GM19397 (cell line): ENCODE results near the gene SLC8A2.
"Not testable (repeated sequence)": the region's sequence is repeated elsewhere in the genome, so short reads cannot be mapped to it uniquely, and the experiment has no call there.

Experiments
- ATAC-seq: cut with Tn5 transposase; IDR thresholded peaks from one replicate; pipeline ENCODE4 v1.9.1; 2021; ENCODE audit warnings: mild to moderate bottlenecking, moderate library complexity; ENCODE audit not compliant: unreplicated experiment

SLC8A2 gene

DNA sequence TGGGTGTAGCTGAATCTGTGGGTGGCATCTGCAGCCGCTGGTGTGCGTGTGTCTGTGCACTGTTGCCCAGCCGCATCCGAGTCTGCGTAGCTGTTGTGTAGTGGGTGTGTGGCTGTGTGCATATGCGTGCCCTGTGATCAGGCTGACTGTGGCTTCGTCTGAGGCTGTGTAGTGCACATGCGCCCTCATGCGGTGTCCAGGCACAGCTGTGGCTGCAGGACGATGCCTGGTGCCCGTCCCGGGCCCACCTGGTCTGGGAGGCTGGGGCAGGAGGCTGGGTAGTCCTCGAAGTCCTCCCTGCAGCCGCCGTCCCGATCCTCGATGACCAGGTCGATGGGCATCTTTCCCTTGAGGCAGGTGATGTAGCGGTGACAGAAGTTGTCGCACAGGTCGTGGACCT lies 57.2 kb downstream of the SLC8A2 start:
- no peak for ATAC-seq

DNA sequence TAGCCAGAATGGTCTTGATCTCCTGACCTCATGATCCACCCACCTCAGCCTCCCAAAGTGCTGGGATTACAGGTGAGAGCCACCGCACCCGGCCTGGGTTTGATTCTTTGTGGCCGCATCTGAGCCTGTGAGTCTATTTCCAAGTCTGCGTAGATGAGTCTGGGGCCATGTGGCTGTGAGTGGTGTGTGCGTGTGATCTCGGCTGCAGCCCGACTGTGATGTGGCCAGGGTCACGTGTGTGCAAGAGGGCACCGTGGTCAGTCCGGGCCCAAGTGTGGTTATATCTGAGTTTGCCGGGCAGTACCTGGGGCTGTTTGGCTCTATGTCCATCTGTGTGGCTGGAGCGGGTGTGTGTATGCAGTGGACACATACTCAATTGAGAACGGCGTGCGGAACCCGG lies 57.8 kb downstream of the SLC8A2 start:
- no peak for ATAC-seq

DNA sequence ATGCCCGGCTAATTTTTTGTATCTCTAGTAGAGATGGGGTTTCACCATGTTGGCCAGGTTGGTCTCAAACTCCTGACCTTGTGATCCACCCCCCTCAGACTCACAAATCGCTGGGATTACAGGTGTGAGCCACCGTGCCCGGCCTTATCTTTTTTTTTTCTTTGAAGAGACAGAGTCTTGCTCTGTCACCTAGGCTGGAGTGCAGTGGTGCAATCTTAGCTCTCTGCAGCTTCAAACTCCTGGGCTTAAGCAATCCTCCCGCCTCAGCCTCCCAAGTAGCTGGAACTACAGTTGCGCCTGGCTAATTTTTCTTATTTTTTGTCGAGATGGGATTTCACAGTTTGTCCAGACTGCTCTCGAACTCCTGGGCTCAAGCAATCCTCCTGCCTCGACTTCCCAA lies 60.0 kb downstream of the SLC8A2 start:
- ATAC-seq: not testable (repeated sequence)

DNA sequence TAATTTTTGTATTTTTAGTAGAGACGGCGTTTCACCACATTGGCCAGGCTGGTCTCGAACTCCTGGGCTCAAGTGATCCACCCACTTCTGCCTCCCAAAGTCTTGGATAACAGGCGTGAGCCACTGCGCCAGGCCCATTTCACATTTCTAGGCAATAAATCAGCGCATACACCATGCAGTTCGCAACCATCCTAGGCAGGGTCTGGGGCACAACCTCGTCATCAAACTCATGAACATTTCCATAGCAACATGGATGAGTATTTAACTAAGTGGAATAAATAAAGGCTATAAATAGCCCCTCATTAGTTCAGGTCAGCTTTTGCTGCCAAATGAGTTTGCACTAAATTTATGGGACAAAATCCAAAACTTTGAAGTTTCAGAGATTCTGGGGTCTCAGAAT lies 60.6 kb downstream of the SLC8A2 start:
- no peak for ATAC-seq

DNA sequence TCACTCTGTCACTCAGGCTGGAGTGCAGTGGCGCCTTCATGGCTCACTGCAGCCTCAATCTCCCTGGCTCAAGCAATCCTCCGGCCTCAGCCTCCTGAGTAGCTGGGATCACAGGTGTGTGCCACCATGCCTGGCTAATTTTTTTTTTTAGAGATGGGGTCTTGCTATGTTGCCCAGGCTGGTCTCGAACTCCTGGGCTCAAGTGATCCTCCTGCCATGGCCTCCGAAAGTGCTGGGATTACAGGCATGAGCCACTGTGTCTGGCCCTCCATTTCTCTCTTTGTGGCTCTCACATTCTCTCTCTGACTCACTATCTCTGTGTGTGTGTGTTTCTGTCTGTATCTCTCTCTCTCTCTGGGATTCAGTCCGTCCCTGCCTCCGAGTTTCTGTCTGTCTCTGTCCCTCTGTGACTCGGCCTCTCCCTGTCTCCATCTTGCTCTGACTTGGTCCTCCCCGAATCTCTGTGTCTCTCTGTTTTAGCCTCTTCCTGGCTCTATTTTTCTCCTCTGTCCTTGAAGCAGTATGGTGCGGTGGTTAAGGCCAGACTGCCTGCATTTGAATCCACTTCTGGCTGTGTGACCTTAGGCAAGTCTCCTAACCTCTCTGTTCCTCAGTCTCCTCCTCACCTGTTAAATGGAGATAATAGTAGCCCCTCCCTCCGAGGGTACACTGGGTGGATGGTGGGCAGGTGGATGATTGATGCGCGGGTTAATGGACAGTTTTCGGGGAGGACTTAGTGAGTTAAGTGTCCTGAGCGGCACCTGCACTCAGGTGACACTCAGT lies 63.3 kb downstream of the SLC8A2 start:
- no peak for ATAC-seq

DNA sequence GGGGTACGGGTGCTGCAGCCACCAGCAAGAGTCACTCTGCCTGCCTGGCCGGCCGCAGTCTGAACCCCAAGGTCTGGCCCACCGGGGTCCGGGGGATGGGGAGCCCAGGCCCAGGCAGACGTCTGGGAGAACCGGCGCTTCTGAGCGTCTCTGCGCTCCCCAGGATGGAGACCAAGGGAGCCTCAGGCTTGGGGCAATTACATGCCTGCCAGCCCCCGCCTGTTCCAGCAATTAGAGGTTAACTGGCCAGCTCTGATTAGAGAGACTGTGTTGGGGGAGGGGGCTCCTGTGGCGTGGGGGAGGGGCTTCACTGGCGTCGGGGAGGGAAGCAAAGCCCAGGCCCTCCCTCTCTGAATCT lies 64.3 kb downstream of the SLC8A2 start:
- ATAC-seq: no peak

DNA sequence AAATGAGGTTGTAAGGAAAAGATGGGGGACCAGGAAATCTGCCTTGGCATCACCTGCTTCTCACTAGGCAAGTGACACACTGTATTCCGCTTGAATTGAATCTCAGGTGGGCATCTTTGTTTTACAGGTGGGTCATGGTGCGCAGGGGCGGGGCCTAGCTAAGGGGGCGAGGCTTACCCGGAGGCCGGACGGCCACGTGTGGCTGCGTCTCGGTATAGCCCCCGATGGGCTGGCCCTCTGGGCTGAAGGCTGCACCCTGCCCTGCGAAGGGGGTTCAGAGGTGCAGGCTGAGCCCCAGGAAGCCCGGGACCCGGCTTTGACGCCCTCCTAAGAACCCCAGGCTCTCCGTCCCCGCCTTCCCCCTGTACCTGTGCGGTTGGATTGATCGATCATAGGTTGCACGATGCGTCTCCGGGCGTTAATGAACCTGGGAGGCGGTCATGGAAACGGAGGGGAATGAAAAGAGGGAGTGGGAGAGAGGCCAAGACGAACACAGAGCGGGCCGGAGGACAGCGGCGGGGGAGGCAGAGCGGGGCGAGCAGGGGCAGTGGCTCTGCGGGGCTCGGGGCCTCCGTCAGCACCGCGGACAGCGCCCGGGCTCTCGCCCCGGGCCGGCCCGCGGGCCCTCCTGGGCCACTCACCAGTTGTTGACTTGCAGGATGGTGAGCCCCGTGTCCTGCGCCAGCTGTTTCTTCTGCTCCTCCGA lies 64.8 kb downstream of the SLC8A2 start:
- ATAC-seq: no peak

DNA sequence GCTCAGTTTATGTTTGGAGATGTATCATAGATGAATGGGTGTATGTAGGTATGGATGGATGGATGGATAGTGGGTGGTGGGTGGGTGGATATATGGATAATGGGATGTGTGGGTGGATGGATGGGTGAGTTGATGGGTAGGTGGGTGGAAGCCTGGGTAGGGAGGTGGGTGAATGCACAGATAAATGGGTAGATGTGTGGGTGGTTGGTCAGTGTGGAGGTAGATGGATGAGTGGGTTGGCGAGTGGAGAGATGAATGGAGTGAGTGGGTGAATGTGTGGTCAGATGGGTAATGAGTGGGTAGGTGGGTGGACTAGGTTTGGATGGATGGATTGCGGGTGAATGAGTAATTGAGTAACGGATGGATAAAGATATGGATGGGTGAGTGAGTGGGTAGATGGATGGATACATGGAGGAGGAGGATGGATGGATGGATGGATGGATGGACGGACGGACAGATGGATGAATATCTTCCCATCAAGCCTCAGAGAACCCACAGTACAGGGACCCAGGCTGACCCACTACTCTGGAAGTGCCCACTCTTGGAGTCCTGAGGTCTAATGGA lies 65.8 kb downstream of the SLC8A2 start:
- ATAC-seq: no peak

DNA sequence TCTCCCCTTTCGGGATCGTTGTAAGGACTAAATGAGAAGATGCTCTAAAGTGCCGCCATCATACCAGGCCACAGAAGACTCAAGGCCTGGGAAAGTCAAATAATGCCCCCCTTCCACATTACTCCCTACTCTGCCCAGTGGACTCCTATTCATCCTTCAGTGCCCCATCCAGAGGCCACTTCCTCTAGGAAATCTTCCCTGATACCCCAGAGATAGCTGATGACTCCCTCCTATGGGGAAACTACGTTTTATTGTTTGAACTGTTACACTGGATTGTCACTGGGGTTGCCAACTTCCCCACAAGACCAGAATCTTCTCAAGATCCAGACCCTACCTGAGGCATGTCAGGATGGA lies 66.5 kb downstream of the SLC8A2 start:
- ATAC-seq: no peak

DNA sequence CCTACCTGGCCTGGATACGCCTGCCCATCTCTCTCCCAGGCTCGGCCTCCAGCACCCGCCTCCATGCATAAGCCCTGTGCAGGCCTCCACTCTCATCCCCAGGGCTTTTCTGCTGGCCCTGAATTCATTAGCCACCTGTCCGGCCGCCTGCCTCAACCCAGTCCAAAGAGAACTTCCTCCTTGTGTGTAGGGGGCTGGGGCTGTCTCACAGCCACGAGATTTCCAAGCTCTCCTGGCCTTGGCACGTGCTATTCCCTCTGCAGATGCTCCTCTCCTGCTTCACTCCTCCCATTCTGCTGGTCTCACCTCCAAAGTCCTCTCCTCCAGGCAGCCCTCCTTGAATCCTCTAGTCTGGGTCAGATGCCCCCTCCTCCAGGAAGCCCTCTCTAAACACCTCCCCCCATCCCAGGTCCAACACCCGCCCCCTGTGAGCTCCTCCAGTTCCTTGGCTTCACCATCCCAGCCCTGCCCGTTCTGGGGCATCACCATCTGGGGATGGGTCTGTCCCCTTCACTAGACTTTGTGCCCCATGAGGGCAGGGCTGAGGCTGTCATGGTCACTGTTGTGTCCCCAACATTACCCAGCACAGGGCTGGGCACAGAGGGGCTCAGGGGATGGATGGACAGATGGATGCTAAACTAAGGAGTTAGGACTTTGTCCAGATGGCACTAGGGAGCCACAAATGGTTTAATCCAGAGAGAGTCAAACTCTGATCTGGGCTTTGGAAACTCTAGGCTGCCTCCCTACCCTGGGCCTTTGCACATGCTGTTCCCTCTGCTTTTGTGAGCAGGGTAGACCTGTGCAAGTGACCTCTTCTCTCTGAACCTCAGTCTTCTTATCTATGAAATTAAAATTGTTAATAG lies 67.1 kb downstream of the SLC8A2 start:
- no peak for ATAC-seq

DNA sequence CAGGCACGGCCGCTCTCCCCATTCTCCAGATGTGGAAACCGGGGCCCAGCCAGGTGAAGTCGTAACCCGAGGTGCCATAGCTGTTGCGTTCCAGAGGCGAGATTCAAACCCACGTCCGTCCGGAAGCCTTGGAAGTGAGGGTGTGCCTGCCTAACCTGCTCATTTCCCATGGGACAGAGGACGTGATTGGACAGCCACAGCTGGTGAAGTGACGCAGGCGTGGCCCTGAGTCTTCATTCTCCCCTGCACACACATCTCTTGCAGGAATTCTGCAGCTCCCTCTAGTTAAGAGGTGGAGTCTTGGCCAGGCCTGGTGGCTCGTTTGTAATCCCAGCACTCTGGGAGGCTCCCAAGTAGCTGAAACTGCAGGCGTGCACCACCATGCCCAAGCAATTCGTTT lies 69.2 kb downstream of the SLC8A2 start:
- ATAC-seq: no peak

DNA sequence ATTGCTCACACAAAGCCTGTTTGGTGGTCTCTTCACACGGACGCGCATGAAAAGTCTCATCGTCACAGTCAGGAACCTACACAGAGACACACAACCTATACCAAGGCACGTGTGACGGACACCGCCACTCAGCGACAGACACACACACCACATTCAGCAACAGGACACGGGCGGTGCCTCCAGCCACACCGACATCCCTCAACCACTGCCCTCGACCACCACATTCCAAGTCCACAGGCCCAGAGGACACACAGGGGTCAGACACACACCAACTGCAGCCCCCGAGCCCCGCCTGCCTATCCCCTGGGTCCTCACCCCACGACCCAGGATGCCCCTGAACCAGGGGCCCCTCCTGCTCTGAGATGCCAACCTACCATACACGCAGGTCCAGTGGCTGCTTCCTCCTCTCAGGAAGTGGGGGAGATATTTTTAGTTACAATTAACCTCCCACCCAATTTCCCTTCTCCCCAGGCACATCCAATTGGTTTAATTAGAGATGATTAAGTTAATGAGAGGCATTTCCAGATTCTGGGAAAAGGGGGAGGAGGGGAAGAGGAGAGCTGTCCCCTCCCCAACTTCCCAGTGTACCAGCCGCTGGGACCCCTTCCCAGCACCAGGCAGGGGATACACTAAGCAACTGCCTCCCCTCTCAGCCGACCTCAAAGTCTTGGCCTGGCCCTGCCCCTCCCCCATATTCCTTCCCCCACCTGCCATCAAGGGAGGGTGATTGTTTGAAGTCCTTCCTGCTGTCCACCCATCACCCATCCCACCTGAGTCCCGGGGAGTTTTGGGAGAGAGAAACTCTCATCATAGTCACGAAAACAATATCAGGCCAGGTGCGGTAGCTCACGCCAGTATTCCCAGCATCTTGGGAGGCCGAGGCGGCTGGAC lies 72.7 kb downstream of the SLC8A2 start:
- no peak for ATAC-seq

DNA sequence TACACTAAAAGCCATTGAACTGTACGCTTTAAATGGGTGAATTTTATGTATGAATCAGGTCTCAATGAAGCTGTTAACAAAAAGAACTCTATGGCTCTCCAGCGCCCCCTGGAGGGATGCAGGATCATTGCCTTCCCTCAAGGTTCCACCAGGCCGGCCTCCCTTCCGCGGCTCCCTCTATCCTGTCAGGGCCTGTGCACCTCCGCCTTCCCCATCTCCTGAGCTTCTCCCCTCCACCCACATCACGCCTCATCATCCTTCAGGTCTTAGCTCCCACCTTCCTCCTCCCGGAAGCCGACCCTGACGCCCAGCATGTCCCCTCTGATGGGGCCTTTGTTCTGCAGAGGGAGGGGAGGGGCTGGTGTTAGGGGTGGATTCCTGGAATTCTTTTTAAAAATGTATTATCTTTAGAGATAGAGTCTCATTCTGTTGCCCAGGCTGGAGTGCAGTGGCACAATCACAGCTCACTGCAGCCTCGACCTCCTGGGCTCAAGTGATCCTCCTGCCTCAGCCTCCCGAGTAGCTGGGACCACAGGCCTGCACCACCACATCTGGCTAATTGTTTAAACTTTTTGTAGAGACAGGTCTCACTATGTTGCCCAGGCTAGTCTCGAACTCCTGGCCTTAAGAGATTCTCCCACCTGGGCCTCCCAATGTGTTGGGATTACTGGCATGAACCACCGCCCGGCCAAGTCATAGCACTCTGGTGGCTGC lies 80.0 kb downstream of the SLC8A2 start:
- ATAC-seq: no peak

DNA sequence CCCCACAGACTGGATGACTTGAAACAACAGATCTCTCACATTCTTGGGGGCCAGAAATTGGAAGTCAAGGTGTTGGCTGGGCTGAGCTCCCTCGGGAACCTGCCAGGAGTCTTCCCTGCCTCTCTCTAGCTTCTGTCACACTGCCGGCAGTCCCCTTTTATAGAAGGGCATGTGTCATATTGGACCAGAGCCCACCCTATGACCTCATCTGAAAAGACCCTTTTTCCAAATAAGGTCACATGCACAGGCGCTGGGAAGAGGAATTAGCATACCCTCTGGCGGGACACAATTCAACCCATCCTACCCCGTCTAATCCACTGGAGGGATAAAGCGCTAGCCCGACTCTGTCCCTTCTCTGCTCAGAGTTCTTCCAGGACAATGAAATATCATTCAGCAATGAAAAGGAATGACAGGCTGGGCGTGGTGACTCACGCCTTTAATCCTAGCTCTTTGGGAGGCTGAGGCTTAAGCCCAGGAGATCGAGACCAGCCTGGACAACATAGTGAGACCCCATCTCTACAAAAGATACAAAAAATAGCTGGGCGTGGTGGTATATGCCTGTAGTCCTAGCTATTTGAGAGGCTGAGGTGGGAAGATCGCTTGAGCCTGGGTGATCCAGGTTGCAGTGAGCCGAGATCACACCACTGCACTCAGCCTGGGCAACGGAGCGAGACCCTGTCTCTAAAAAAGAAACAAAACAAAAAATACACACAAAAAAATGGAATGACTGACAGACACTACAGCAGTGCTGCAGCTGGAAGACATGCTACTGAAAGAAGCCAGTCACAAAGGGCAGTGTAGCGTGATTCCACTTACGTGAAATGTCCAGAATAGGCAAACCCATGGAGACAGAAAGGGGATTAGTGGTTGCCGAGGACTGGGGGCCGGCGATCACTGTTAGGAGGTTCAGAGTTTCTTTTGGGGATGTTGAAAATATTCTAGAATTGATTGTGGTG lies 80.9 kb downstream of the SLC8A2 start:
- no peak for ATAC-seq

DNA sequence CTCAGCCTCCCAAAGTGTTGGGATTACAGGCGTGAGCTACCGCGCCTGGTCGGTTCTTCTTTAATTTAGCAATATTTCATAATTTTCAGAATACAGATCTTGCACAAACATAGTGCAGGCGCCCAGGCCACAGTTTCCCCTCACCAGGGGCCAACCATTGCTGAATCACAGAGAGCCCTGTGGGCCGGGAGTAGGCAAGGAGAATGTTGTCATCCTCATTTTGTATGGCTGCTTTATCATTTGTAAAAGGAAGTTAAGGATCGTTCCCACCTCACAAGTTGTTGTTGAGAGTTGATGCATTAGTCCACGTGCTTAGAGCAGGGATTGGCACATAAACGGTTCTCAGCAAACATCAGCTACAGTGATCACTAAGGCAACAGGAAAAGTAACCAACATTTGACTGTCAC lies 82.5 kb downstream of the SLC8A2 start:
- ATAC-seq: no peak

DNA sequence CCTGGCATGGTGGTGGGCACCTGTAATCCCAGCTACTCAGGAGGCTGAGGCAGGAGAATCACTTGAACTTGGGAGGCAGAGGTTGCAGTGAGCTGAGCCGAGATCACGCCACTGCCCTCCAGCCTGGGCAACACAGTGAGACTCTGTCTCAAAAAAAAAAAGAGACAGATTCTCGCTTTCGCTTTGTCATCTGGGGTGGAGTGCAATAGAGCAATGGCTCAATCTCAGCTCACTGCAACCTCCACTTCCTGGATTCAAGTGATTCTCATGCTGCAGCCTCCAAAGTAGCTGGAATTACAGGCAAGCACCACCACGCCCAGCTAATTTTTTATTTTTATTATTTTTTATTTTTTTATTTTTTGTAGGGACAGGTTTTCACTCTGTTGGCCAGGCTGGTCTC lies 83.0 kb downstream of the SLC8A2 start:
- ATAC-seq: not testable (repeated sequence)

DNA sequence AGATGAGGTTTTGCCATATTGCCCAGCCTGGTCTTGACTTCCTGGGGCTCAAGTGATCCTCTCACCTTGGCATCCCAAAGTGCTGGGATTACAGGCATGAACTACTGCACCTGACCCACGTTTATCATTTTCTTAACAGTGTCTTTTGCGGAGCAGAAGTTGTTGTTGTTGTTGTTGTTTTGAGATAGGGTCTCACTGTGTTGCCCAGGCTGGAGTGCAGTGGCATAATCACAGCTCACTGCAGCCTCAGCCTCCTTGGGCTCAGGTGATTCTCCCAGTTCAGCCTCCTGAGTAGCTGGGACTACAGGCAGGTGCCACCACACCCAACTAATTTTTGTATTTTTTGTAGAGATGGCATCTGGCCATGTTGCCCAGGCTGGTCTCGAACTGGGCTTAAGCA lies 84.1 kb downstream of the SLC8A2 start:
- ATAC-seq: not testable (repeated sequence)

DNA sequence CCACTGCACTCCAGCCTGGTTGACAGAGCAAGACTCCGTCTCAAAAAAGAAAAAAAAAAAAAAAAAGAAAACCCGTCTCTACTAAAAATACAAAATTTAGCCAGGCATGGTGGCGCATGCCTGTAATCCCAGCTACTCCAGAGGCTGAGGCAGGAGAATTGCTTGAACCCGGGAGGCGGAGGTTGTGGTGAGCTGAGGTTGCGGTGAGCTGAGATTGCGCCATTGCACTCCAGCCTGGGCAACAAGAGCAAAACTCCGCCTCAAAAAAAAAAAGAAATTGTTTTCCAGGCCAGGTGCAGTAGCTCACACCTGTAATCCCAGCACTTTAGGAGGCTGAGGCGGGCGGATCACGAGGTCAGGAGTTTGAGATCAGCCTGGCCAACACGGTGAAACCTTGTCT lies 85.1 kb downstream of the SLC8A2 start:
- not testable (repeated sequence) for ATAC-seq

DNA sequence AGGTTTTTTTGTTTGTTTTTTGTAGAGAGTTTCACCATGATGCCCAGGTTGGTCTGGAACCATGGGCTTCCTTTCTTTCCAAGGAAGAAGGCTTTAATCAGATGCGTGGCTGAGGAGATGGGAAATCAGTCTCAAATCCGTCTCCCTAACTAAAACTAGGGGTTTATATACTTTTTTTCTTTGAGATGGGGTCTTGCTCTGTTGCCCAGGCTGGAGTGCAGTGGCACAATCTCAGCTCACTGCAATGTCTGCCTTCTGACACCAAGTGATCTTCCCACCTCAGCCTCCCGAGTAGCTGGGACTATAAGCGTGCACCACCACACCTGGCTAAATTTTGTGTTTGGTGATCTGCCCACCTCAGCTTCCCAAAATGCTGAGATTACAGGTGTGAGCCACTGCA lies 87.2 kb downstream of the SLC8A2 start:
- ATAC-seq: not testable (repeated sequence)
